ENCODE measurements around the gene C16orf89.

The C16orf89 gene

GRCh38 chr16:5002699-5003143 lies 63.0 kb downstream of the C16orf89 start:
- no peak for DNase-seq

- no peak for DNase-seq
Measured at GRCh38 chr16:5001986-5002385, 63.8 kb downstream of the C16orf89 start.

- no peak for DNase-seq
Measured at GRCh38 chr16:5001571-5001970, 64.2 kb downstream of the C16orf89 start.

GRCh38 chr16:5000573-5001001 lies 65.2 kb downstream of the C16orf89 start:
- no peak for DNase-seq

DNA sequence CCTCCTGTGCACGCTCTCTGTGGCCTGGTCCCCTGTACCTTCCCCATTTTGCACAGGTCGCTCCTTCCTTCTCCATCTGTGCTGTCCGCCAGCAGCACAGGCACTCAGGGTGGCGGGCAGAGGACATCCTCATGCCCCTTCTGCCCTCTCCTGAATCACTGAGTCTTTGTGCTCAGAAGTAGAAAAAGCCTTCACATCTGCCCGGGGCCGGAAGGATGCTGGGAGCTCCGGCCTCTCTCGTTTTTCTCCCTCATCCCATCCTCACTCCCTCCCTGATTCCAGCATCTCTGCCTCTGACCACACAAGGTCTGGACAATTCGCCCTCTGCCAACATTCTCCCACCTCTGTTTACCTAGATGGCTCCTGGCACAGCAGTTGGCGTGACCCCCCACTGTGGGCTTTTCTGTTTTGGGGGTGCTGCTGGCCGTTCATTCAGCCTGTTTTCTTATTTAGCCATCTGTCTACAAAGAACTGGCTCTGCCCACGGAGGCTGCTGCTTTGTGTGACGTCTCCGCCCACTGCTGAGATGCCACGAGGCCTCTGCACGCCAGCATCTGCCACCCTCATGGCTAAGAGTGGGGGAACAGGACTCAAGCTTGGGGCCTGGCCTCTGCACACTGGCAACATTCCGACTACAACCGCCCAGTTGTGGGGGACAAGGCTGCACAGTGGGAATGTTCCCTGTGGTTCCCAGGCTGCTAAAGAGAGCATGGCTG lies 70.9 kb downstream of the C16orf89 start:
- DNase-seq: no peak

Measured in CD4-positive, alpha-beta T cell treated with Interleukin-21 for 1 hour (primary cell).